GM21360 (cell line): Measurements from ENCODE around the gene ZFYVE1.

Experiments used
- ATAC-seq: cut with Tn5 transposase; IDR thresholded peaks from one replicate; pipeline ENCODE4 v1.9.1; 2021; ENCODE audit warnings: mild to moderate bottlenecking, moderate library complexity; ENCODE audit not compliant: unreplicated experiment

The ZFYVE1 gene

GRCh38 chr14:72924337-72924736 is 102.6 kb downstream of the ZFYVE1 start:
- ATAC-seq = no peak

- no peak for ATAC-seq
Measured at GRCh38 chr14:72921396-72921795, 105.5 kb downstream of the ZFYVE1 start.

- no peak for ATAC-seq
Measured at GRCh38 chr14:72920008-72920407, 106.9 kb downstream of the ZFYVE1 start.
